NB4 (cell line): ENCODE measurements around the gene DNMT3A.

ENCODE experiments used
- CTCF ChIP-seq: IDR thresholded peaks from one replicate; pipeline ENCODE4 v1.5.1; 2012; ENCODE audit warnings: low read depth, low read length
- POLR2A ChIP-seq: IDR thresholded peaks from 2 replicates; pipeline ENCODE4 v1.6.1; 2011; ENCODE audit warnings: mild to moderate bottlenecking; ENCODE audit not compliant: insufficient read length; ENCODE audit errors: extremely low read depth

GRCh38 chr2:25292408-25292807 is 49.3 kb downstream of the DNMT3A start:
- TF ChIP-seq POLR2A (no peak), CTCF (no peak)
